ENCODE data around the gene SLC30A2.

- TF ChIP-seq, protein P1, sequence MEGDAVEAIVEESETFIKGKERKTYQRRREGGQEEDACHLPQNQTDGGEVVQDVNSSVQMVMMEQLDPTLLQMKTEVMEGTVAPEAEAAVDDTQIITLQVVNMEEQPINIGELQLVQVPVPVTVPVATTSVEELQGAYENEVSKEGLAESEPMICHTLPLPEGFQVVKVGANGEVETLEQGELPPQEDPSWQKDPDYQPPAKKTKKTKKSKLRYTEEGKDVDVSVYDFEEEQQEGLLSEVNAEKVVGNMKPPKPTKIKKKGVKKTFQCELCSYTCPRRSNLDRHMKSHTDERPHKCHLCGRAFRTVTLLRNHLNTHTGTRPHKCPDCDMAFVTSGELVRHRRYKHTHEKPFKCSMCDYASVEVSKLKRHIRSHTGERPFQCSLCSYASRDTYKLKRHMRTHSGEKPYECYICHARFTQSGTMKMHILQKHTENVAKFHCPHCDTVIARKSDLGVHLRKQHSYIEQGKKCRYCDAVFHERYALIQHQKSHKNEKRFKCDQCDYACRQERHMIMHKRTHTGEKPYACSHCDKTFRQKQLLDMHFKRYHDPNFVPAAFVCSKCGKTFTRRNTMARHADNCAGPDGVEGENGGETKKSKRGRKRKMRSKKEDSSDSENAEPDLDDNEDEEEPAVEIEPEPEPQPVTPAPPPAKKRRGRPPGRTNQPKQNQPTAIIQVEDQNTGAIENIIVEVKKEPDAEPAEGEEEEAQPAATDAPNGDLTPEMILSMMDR (IDR thresholded peaks at IDR 0.05): no peak
- TF ChIP-seq POLR2A (IDR thresholded peaks at IDR 0.05): no peak
Measured at GRCh38 chr1:26090893-26091292, 45.0 kb upstream of the SLC30A2 start.

Measured in heart left ventricle (tissue), 13 donors.